GM12878 (cell line): ENCODE measurements around the gene LRRC40. TPM values are rescaled to one million over a fixed set of nuclear protein-coding genes. Genes with fewer than 3 reads are reported as not detected.
A peak's percentile ranks its signal among the peaks of the same experiment; 100 is the strongest.

ENCODE experiments used
- ATF7 ChIP-seq: fragments of 450-650 bp; IDR thresholded peaks from 2 replicates; pipeline ENCODE4 v1.6.1; 2016; ENCODE audit warnings: low read depth, mild to moderate bottlenecking
- BHLHE40 ChIP-seq, 2 experiments: fragments of 450-650 bp in 1 of 2; IDR thresholded peaks; 2 replicates each; pipeline ENCODE4 v1.6.1; 2011 to 2017; ENCODE audit warnings: low read depth in 2 of 2, borderline replicate concordance in 1 of 2, improper control_type of control experiment in 1 of 2, low read length in 1 of 2, mild to moderate bottlenecking in 1 of 2
- EGR1 ChIP-seq, 2 experiments: IDR thresholded peaks; 1 replicate in 1 of 2; 2 replicates in 1 of 2; pipeline ENCODE4 v1.6.1; 2011 to 2012; ENCODE audit warnings: low read depth in 2 of 2, low read length in 2 of 2, borderline replicate concordance in 1 of 2, mild to moderate bottlenecking in 1 of 2, moderate library complexity in 1 of 2
- MTA2 ChIP-seq: fragments of 450-650 bp; IDR thresholded peaks from 2 replicates; pipeline ENCODE4 v1.6.1; 2016; ENCODE audit warnings: low read depth, mild to moderate bottlenecking, moderate library complexity
- NFIC ChIP-seq: IDR thresholded peaks from 2 replicates; pipeline ENCODE4 v1.6.1; 2012; ENCODE audit warnings: low read depth, mild to moderate bottlenecking, inconsistent platforms, low read length, moderate library complexity
- PRDM15 ChIP-seq: fragments of 450-650 bp; formaldehyde crosslinking; IDR thresholded peaks from 2 replicates; pipeline ENCODE4 v1.4.0; 2020; ENCODE audit warnings: mild to moderate bottlenecking, moderate library complexity
- RAD51 ChIP-seq: fragments of 450-650 bp; IDR thresholded peaks from 2 replicates; pipeline ENCODE4 v1.6.1; 2016; ENCODE audit warnings: moderate library complexity, mild to moderate bottlenecking, inconsistent platforms
- RFX5 ChIP-seq: IDR thresholded peaks from 2 replicates; pipeline ENCODE4 v1.6.1; 2011; ENCODE audit warnings: low read depth, low read length, improper control_type of control experiment
- SMAD1 ChIP-seq: fragments of 450-650 bp; IDR thresholded peaks from 2 replicates; pipeline ENCODE4 v1.6.1; 2018; ENCODE audit warnings: mild to moderate bottlenecking, low read depth; ENCODE audit not compliant: partially characterized antibody
- SP1 ChIP-seq: IDR thresholded peaks from one replicate; pipeline ENCODE4 v1.6.1; 2011; ENCODE audit warnings: low read depth, low read length
- SPI1 ChIP-seq: IDR thresholded peaks from 2 replicates; pipeline ENCODE4 v1.6.1; 2011; ENCODE audit warnings: low read depth, mild to moderate bottlenecking, low read length, moderate library complexity, borderline replicate concordance; ENCODE audit not compliant: insufficient read depth
- WRNIP1 ChIP-seq: IDR thresholded peaks from 2 replicates; pipeline ENCODE4 v1.6.1; 2011; ENCODE audit warnings: low read depth, low read length, improper control_type of control experiment, borderline replicate concordance
- ZBTB4 ChIP-seq: fragments of 450-650 bp; formaldehyde crosslinking; IDR thresholded peaks from 2 replicates; pipeline ENCODE4 v1.4.0; 2022; ENCODE audit warnings: mild to moderate bottlenecking, moderate library complexity
- polyA plus RNA-seq, 11 experiments: library from polyadenylated mRNA; depleted of rRNA in 4 of 11; unstranded in 6 of 11; stranded (reverse) in 5 of 11; fragments of >200 nt; fragmentation: Nextera tagmentation in 4 of 11; fragmentation: Illumina TruSeq in 1 of 11; extraction: Ambion mirVana in 4 of 11; extraction: Trizol in 1 of 11; gene quantifications; 1 replicate in 1 of 11; 2 replicates in 10 of 11; pipeline versions ENCODE4 v1.2.1 to v1.2.3, GENCODE V29; 2011 to 2016; ENCODE audit warnings: inconsistent platforms in 2 of 11, missing spikeins in 2 of 11, low read depth in 1 of 11
- total RNA-seq, 4 experiments: library from RNA; depleted of rRNA in 3 of 4; stranded (reverse); fragments of >200 nt in 3 of 4; fragmentation: Illumina TruSeq in 1 of 4; extraction: Trizol in 1 of 4; gene quantifications; 2 replicates each; pipeline versions ENCODE4 v1.2.1 to v1.2.3, GENCODE V29; 2013 to 2021
- TF ChIP-seq, protein P1 (sequence below): IDR thresholded peaks from 2 replicates; pipeline ENCODE4 v1.6.1; 2012; ENCODE audit warnings: low read length, inconsistent platforms
- TF ChIP-seq, protein P2 (sequence below): fragments of 450-650 bp; IDR thresholded peaks from 2 replicates; pipeline ENCODE4 v1.6.1; 2016; ENCODE audit warnings: mild to moderate bottlenecking

LRRC40 gene
- total and polyA plus RNA-seq, 10 of the 15 experiments (the other 5 are each of a cell fraction or from before 2014, with no cell fraction given) = 19.5 to 44.3 (median 30.9) TPM

GRCh38 chr1:70220517-70221237, 15.3 kb upstream of the LRRC40 start (continued):
- no peak for TF ChIP-seq BHLHE40 (IDR thresholded peaks at IDR 0.05; ENCODE audit: borderline replicate concordance in 1 of 2, low read depth in 2 of 2, low read length in 1 of 2)
- TF ChIP-seq RAD51 = 0 out of 2 replicates have a peak, but pooled peaks have one; percentile 9
- TF ChIP-seq SP1 = no peak
- 0 out of 2 replicates have a peak, but pooled peaks have one; percentile 24 for TF ChIP-seq NFIC
- TF ChIP-seq PRDM15 (CRISPR knock-in tag) = no peak
- no peak for TF ChIP-seq SMAD1
- no peak for TF ChIP-seq SPI1
- no peak for TF ChIP-seq ZBTB4 (CRISPR knock-in tag)
- TF ChIP-seq ATF7 = no peak
- TF ChIP-seq MTA2 = no peak
- TF ChIP-seq, protein P1, sequence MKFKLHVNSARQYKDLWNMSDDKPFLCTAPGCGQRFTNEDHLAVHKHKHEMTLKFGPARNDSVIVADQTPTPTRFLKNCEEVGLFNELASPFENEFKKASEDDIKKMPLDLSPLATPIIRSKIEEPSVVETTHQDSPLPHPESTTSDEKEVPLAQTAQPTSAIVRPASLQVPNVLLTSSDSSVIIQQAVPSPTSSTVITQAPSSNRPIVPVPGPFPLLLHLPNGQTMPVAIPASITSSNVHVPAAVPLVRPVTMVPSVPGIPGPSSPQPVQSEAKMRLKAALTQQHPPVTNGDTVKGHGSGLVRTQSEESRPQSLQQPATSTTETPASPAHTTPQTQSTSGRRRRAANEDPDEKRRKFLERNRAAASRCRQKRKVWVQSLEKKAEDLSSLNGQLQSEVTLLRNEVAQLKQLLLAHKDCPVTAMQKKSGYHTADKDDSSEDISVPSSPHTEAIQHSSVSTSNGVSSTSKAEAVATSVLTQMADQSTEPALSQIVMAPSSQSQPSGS = no peak
- TF ChIP-seq, protein P2, sequence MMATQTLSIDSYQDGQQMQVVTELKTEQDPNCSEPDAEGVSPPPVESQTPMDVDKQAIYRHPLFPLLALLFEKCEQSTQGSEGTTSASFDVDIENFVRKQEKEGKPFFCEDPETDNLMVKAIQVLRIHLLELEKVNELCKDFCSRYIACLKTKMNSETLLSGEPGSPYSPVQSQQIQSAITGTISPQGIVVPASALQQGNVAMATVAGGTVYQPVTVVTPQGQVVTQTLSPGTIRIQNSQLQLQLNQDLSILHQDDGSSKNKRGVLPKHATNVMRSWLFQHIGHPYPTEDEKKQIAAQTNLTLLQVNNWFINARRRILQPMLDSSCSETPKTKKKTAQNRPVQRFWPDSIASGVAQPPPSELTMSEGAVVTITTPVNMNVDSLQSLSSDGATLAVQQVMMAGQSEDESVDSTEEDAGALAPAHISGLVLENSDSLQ = no peak
- TF ChIP-seq EGR1 (IDR thresholded peaks at IDR 0.05; ENCODE audit: borderline replicate concordance in 1 of 2, low read depth in 2 of 2, low read length in 2 of 2) = no peak
- no peak for TF ChIP-seq RFX5
- TF ChIP-seq WRNIP1 = no peak
